ENCODE measurements around the gene SPEF2.

Gene SPEF2

GRCh38 chr5:35741126-35741716 is 123.6 kb downstream of the SPEF2 start:
- FAIRE-seq, result no peak

GRCh38 chr5:35741971-35742370 is 124.3 kb downstream of the SPEF2 start:
- TF ChIP-seq SPI1 (IDR thresholded peaks at IDR 0.05; ENCODE audit: low read depth, low read length), result no peak
- TF ChIP-seq TAF1 (IDR thresholded peaks at IDR 0.05; ENCODE audit: low read depth, low read length), result no peak
- no peak for TF ChIP-seq POU2F2 (IDR thresholded peaks at IDR 0.05; ENCODE audit: low read depth, low read length)
- no peak for TF ChIP-seq POLR2AphosphoS5 (IDR thresholded peaks at IDR 0.05; ENCODE audit: low read depth, low read length)
- no peak for TF ChIP-seq POLR2A (IDR thresholded peaks at IDR 0.05; ENCODE audit: low read depth, low read length)
- no peak for TF ChIP-seq PAX5 (IDR thresholded peaks at IDR 0.05; ENCODE audit: insufficient read depth, low read length, severe bottlenecking)
- DNase-seq (ENCODE audit: insufficient read length, low spot score) (no peak), FAIRE-seq (no peak)

More at GRCh38 chr5:35741126-35741716, 123.6 kb downstream of the SPEF2 start:
- no peak for DNase-seq (ENCODE audit: insufficient read length, low spot score)
- no peak for TF ChIP-seq POLR2A (IDR thresholded peaks at IDR 0.05; ENCODE audit: low read depth, low read length)
- TF ChIP-seq TAF1 (IDR thresholded peaks at IDR 0.05; ENCODE audit: low read depth, low read length), result no peak
- TF ChIP-seq PAX5 (IDR thresholded peaks at IDR 0.05; ENCODE audit: insufficient read depth, low read length, severe bottlenecking), result no peak
- TF ChIP-seq POLR2AphosphoS5 (IDR thresholded peaks at IDR 0.05; ENCODE audit: low read depth, low read length), result no peak
- TF ChIP-seq SPI1 (IDR thresholded peaks at IDR 0.05; ENCODE audit: low read depth, low read length), result no peak
- TF ChIP-seq POU2F2 (IDR thresholded peaks at IDR 0.05; ENCODE audit: low read depth, low read length), result no peak

- no peak for FAIRE-seq
- no peak for DNase-seq (ENCODE audit: insufficient read length, low spot score)
- no peak for TF ChIP-seq TAF1 (IDR thresholded peaks at IDR 0.05; ENCODE audit: low read depth, low read length)
- no peak for TF ChIP-seq POLR2AphosphoS5 (IDR thresholded peaks at IDR 0.05; ENCODE audit: low read depth, low read length)
- no peak for TF ChIP-seq PAX5 (IDR thresholded peaks at IDR 0.05; ENCODE audit: insufficient read depth, low read length, severe bottlenecking)
- TF ChIP-seq POU2F2 (IDR thresholded peaks at IDR 0.05; ENCODE audit: low read depth, low read length), result no peak
- TF ChIP-seq POLR2A (IDR thresholded peaks at IDR 0.05; ENCODE audit: low read depth, low read length), result no peak
- TF ChIP-seq SPI1 (IDR thresholded peaks at IDR 0.05; ENCODE audit: low read depth, low read length), result no peak
Observed at GRCh38 chr5:35743644-35744043, 126.0 kb downstream of the SPEF2 start.

GRCh38 chr5:35745193-35745592 is 127.5 kb downstream of the SPEF2 start:
- DNase-seq (ENCODE audit: insufficient read length, low spot score) (no peak), FAIRE-seq (no peak)
- TF ChIP-seq PAX5 (IDR thresholded peaks at IDR 0.05; ENCODE audit: insufficient read depth, low read length, severe bottlenecking) (no peak), POLR2AphosphoS5 (IDR thresholded peaks at IDR 0.05; ENCODE audit: low read depth, low read length) (no peak), SPI1 (IDR thresholded peaks at IDR 0.05; ENCODE audit: low read depth, low read length) (no peak), POLR2A (IDR thresholded peaks at IDR 0.05; ENCODE audit: low read depth, low read length) (no peak), TAF1 (IDR thresholded peaks at IDR 0.05; ENCODE audit: low read depth, low read length) (no peak), POU2F2 (IDR thresholded peaks at IDR 0.05; ENCODE audit: low read depth, low read length) (no peak)

- no peak for FAIRE-seq
- no peak for DNase-seq (ENCODE audit: insufficient read length, low spot score)
- no peak for TF ChIP-seq POU2F2 (IDR thresholded peaks at IDR 0.05; ENCODE audit: low read depth, low read length)
- TF ChIP-seq POLR2AphosphoS5 (IDR thresholded peaks at IDR 0.05; ENCODE audit: low read depth, low read length), result no peak
- no peak for TF ChIP-seq PAX5 (IDR thresholded peaks at IDR 0.05; ENCODE audit: insufficient read depth, low read length, severe bottlenecking)
- no peak for TF ChIP-seq TAF1 (IDR thresholded peaks at IDR 0.05; ENCODE audit: low read depth, low read length)
Observed at GRCh38 chr5:35745660-35746059, 128.0 kb downstream of the SPEF2 start.

GRCh38 chr5:35752012-35752411 is 134.3 kb downstream of the SPEF2 start:
- no peak for TF ChIP-seq POU2F2 (IDR thresholded peaks at IDR 0.05; ENCODE audit: low read depth, low read length)
- TF ChIP-seq POLR2AphosphoS5 (IDR thresholded peaks at IDR 0.05; ENCODE audit: low read depth, low read length), result no peak
- TF ChIP-seq SPI1 (IDR thresholded peaks at IDR 0.05; ENCODE audit: low read depth, low read length), result no peak
- TF ChIP-seq PAX5 (IDR thresholded peaks at IDR 0.05; ENCODE audit: insufficient read depth, low read length, severe bottlenecking), result no peak
- TF ChIP-seq POLR2A (IDR thresholded peaks at IDR 0.05; ENCODE audit: low read depth, low read length), result no peak
- TF ChIP-seq TAF1 (IDR thresholded peaks at IDR 0.05; ENCODE audit: low read depth, low read length), result no peak
- no peak for DNase-seq (ENCODE audit: insufficient read length, low spot score)
- FAIRE-seq, result no peak

- DNase-seq (ENCODE audit: insufficient read length, low spot score) (no peak), FAIRE-seq (no peak)
- TF ChIP-seq SPI1 (IDR thresholded peaks at IDR 0.05; ENCODE audit: low read depth, low read length), result no peak
- no peak for TF ChIP-seq POLR2AphosphoS5 (IDR thresholded peaks at IDR 0.05; ENCODE audit: low read depth, low read length)
- TF ChIP-seq POU2F2 (IDR thresholded peaks at IDR 0.05; ENCODE audit: low read depth, low read length), result no peak
- no peak for TF ChIP-seq PAX5 (IDR thresholded peaks at IDR 0.05; ENCODE audit: insufficient read depth, low read length, severe bottlenecking)
- no peak for TF ChIP-seq POLR2A (IDR thresholded peaks at IDR 0.05; ENCODE audit: low read depth, low read length)
- no peak for TF ChIP-seq TAF1 (IDR thresholded peaks at IDR 0.05; ENCODE audit: low read depth, low read length)
Observed at GRCh38 chr5:35753500-35753899, 135.8 kb downstream of the SPEF2 start.

- DNase-seq (ENCODE audit: insufficient read length, low spot score), result no peak
- FAIRE-seq, result no peak
- TF ChIP-seq POLR2AphosphoS5 (IDR thresholded peaks at IDR 0.05; ENCODE audit: low read depth, low read length), result no peak
- no peak for TF ChIP-seq SPI1 (IDR thresholded peaks at IDR 0.05; ENCODE audit: low read depth, low read length)
Observed at GRCh38 chr5:35754481-35754880, 136.8 kb downstream of the SPEF2 start.

GRCh38 chr5:35755966-35756365 is 138.3 kb downstream of the SPEF2 start:
- FAIRE-seq, result no peak
- TF ChIP-seq POLR2AphosphoS5 (IDR thresholded peaks at IDR 0.05; ENCODE audit: low read depth, low read length) (no peak), POLR2A (IDR thresholded peaks at IDR 0.05; ENCODE audit: low read depth, low read length) (no peak), PAX5 (IDR thresholded peaks at IDR 0.05; ENCODE audit: insufficient read depth, low read length, severe bottlenecking) (no peak), TAF1 (IDR thresholded peaks at IDR 0.05; ENCODE audit: low read depth, low read length) (no peak), POU2F2 (IDR thresholded peaks at IDR 0.05; ENCODE audit: low read depth, low read length) (no peak), SPI1 (IDR thresholded peaks at IDR 0.05; ENCODE audit: low read depth, low read length) (no peak)
- DNase-seq (ENCODE audit: insufficient read length, low spot score), result no peak

GRCh38 chr5:35758151-35758724 is 140.6 kb downstream of the SPEF2 start:
- FAIRE-seq (no peak), DNase-seq (ENCODE audit: insufficient read length, low spot score) (no peak)
- TF ChIP-seq POU2F2 (IDR thresholded peaks at IDR 0.05; ENCODE audit: low read depth, low read length), result no peak
- TF ChIP-seq SPI1 (IDR thresholded peaks at IDR 0.05; ENCODE audit: low read depth, low read length), result no peak
- no peak for TF ChIP-seq PAX5 (IDR thresholded peaks at IDR 0.05; ENCODE audit: insufficient read depth, low read length, severe bottlenecking)
- no peak for TF ChIP-seq TAF1 (IDR thresholded peaks at IDR 0.05; ENCODE audit: low read depth, low read length)
- no peak for TF ChIP-seq POLR2A (IDR thresholded peaks at IDR 0.05; ENCODE audit: low read depth, low read length)
- no peak for TF ChIP-seq POLR2AphosphoS5 (IDR thresholded peaks at IDR 0.05; ENCODE audit: low read depth, low read length)

Measured in GM12891 (cell line).